Neural cell (in vitro differentiated cells): ENCODE measurements around the gene ASPSCR1. TPM values are rescaled to one million over a fixed set of nuclear protein-coding genes. Genes with fewer than 3 reads are reported as not detected.

ENCODE experiments used
- H2AFZ ChIP-seq: fragments of 200-600, 300-800 bp; sonication (generic), shearing (Covaris generic); 2 replicates; pipeline ENCODE4 v1.6.0; 2014; ENCODE audit warnings: low read depth, mild to moderate bottlenecking, antibody characterized with exemption, low read length, moderate library complexity
- H3F3A ChIP-seq: fragments of 200-600 bp; shearing (Covaris generic); 2 replicates; pipeline ENCODE4 v1.6.1; 2016; ENCODE audit warnings: mild to moderate bottlenecking, moderate library complexity, mixed read lengths, antibody characterized with exemption, low read length; ENCODE audit not compliant: insufficient read depth, poor library complexity, severe bottlenecking
- H3K27ac ChIP-seq: fragments of 200-600, 300-800 bp; sonication (generic), shearing (Covaris generic); 2 replicates; pipeline ENCODE4 v1.5.1; 2014; ENCODE audit warnings: mild to moderate bottlenecking, low read length, moderate library complexity
- H3K27me3 ChIP-seq: fragments of 300-800, 200-600 bp; sonication (generic), shearing (Covaris generic); 2 replicates; pipeline ENCODE4 v1.6.0; 2014; ENCODE audit warnings: mild to moderate bottlenecking, low read depth, low read length, moderate library complexity; ENCODE audit not compliant: insufficient read depth
- H3K36me3 ChIP-seq: fragments of 300-800, 200-600 bp; sonication (generic), shearing (Covaris generic); 2 replicates; pipeline ENCODE4 v1.5.1; 2014; ENCODE audit warnings: mild to moderate bottlenecking, antibody characterized with exemption, low read length, moderate library complexity; ENCODE audit not compliant: insufficient read depth
- H3K4me2 ChIP-seq: fragments of 300-800, 200-600 bp; sonication (generic), shearing (Covaris generic); 2 replicates; pipeline ENCODE4 v1.6.0; 2014; ENCODE audit warnings: mild to moderate bottlenecking, low read length
- H3K4me3 ChIP-seq: fragments of 300-800, 200-600 bp; sonication (generic), shearing (Covaris generic); 2 replicates; pipeline ENCODE4 v1.5.1; 2014; ENCODE audit warnings: mild to moderate bottlenecking, low read length, moderate library complexity
- H3K79me2 ChIP-seq: fragments of 200-600 bp; shearing (Covaris generic); replicated peaks from 2 replicates; pipeline ENCODE4 v1.6.0; 2014; ENCODE audit warnings: mild to moderate bottlenecking, low read length, moderate library complexity; ENCODE audit not compliant: insufficient read depth
- H3K9ac ChIP-seq: fragments of 300-800, 200-600 bp; sonication (generic), shearing (Covaris generic); 2 replicates; pipeline ENCODE4 v1.6.1; 2016; ENCODE audit warnings: mild to moderate bottlenecking, low read length, mixed read lengths
- H3K9me2 ChIP-seq: fragments of 200-600 bp; shearing (Covaris generic); 2 replicates; pipeline ENCODE4 v1.6.1; 2016; ENCODE audit warnings: mild to moderate bottlenecking, low read length, mixed read lengths; ENCODE audit not compliant: insufficient read depth
- H3K9me3 ChIP-seq: fragments of 200-600, 300-800 bp; sonication (generic), shearing (Covaris generic); 2 replicates; pipeline ENCODE4 v1.6.1; 2016; ENCODE audit warnings: mild to moderate bottlenecking, mixed run types, low read length, moderate library complexity, mixed read lengths
- H4K20me1 ChIP-seq: fragments of 200-600 bp; shearing (Covaris generic); 2 replicates; pipeline ENCODE4 v1.6.1; 2016; ENCODE audit warnings: mild to moderate bottlenecking, mixed run types; ENCODE audit not compliant: insufficient read depth
- CTCF ChIP-seq: fragments of 450-650 bp; IDR thresholded peaks from 2 replicates; pipeline ENCODE4 v1.5.1; 2014; ENCODE audit warnings: antibody characterized with exemption, mild to moderate bottlenecking, moderate library complexity; ENCODE audit not compliant: poor library complexity, severe bottlenecking
- EP300 ChIP-seq: fragments of 450-650 bp; conservative IDR thresholded peaks from 2 replicates; pipeline ENCODE4 v1.6.1; 2014; ENCODE audit warnings: antibody characterized with exemption, mild to moderate bottlenecking, moderate library complexity; ENCODE audit not compliant: poor library complexity, severe bottlenecking
- EZH2 ChIP-seq: fragments of 200-600, 300-800 bp; shearing (Covaris generic), sonication (generic); IDR thresholded peaks from 2 replicates; pipeline ENCODE4 v1.6.1; 2014; ENCODE audit warnings: antibody characterized with exemption, low read length, borderline replicate concordance, mild to moderate bottlenecking; ENCODE audit not compliant: insufficient read depth, poor library complexity, severe bottlenecking
- MXI1 ChIP-seq: fragments of 450-650 bp; conservative IDR thresholded peaks from 2 replicates; pipeline ENCODE4 v1.6.1; 2014; ENCODE audit warnings: antibody characterized with exemption, mild to moderate bottlenecking; ENCODE audit not compliant: poor library complexity, severe bottlenecking
- POLR2AphosphoS5 ChIP-seq: IDR thresholded peaks from 2 replicates; pipeline ENCODE4 v1.6.1; 2012
- RAD21 ChIP-seq: fragments of 450-650 bp; conservative IDR thresholded peaks from 2 replicates; pipeline ENCODE4 v1.6.1; 2014; ENCODE audit warnings: antibody characterized with exemption, mild to moderate bottlenecking, moderate library complexity
- SMC3 ChIP-seq: fragments of 450-650 bp; conservative IDR thresholded peaks from 2 replicates; pipeline ENCODE4 v1.6.1; 2014; ENCODE audit warnings: antibody characterized with exemption, mild to moderate bottlenecking, moderate library complexity; ENCODE audit not compliant: poor library complexity
- TAF1 ChIP-seq: IDR thresholded peaks from 2 replicates; pipeline ENCODE4 v1.6.1; 2012; ENCODE audit warnings: low read depth
- polyA plus RNA-seq: library from polyadenylated mRNA; depleted of rRNA; stranded (reverse); fragments of >200 nt; gene quantifications from 2 replicates; pipeline ENCODE4 v1.2.3, GENCODE V29; 2014
- TF ChIP-seq, protein P1 (sequence below): IDR thresholded peaks from 2 replicates; pipeline ENCODE4 v1.6.1; 2012; ENCODE audit warnings: borderline replicate concordance

The ASPSCR1 gene
- polyA plus RNA-seq, 1 donor from 2014 or later = 28.0 TPM

GRCh38 chr17:82022310-82022980 is 45.0 kb downstream of the ASPSCR1 start, which contains the start of gene CENPX:
Gene CENPX (minus strand): TSS chr17:82022878. CDS start chr17:82022861, 17 bp downstream.
- peak within 1 kb of the TSS; percentile 77 for H3K9ac ChIP-seq
- peak within 1 kb of the TSS; percentile 52 for H3K27ac ChIP-seq
- peak within 1 kb of the TSS; percentile 28 for H2AFZ ChIP-seq
- H3K36me3 ChIP-seq = no peaks in the 10 kb centered on the region
- no peaks in the 10 kb centered on the region for H3K27me3 ChIP-seq
- peak within 1 kb of the TSS; percentile 84 for H3K4me2 ChIP-seq
- H3K9me3 ChIP-seq = no peaks in the 10 kb centered on the region
- no peaks in the 10 kb centered on the region for H4K20me1 ChIP-seq
- H3K4me3 ChIP-seq = peak within 1 kb of the TSS; percentile 96
- TF ChIP-seq RAD21 (peak; percentile 33), TAF1 (peak; percentile 25), CTCF (no peak), MXI1 (peak; percentile 95), EZH2 (no peak), SMC3 (no peak), POLR2AphosphoS5 (peak; percentile 85), EP300 (no peak)
- TF ChIP-seq, protein P1, sequence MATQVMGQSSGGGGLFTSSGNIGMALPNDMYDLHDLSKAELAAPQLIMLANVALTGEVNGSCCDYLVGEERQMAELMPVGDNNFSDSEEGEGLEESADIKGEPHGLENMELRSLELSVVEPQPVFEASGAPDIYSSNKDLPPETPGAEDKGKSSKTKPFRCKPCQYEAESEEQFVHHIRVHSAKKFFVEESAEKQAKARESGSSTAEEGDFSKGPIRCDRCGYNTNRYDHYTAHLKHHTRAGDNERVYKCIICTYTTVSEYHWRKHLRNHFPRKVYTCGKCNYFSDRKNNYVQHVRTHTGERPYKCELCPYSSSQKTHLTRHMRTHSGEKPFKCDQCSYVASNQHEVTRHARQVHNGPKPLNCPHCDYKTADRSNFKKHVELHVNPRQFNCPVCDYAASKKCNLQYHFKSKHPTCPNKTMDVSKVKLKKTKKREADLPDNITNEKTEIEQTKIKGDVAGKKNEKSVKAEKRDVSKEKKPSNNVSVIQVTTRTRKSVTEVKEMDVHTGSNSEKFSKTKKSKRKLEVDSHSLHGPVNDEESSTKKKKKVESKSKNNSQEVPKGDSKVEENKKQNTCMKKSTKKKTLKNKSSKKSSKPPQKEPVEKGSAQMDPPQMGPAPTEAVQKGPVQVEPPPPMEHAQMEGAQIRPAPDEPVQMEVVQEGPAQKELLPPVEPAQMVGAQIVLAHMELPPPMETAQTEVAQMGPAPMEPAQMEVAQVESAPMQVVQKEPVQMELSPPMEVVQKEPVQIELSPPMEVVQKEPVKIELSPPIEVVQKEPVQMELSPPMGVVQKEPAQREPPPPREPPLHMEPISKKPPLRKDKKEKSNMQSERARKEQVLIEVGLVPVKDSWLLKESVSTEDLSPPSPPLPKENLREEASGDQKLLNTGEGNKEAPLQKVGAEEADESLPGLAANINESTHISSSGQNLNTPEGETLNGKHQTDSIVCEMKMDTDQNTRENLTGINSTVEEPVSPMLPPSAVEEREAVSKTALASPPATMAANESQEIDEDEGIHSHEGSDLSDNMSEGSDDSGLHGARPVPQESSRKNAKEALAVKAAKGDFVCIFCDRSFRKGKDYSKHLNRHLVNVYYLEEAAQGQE = no peak
- H3F3A ChIP-seq = no peaks in the 10 kb centered on the region
- H3K79me2 ChIP-seq = peaks cover 11% of the 10 kb centered on the region
- H3K9me2 ChIP-seq = no peaks in the 10 kb centered on the region

GRCh38 chr17:82022981-82023446 is 45.6 kb downstream of the ASPSCR1 start, which contains the start of gene LRRC45:
Gene LRRC45 (plus strand): TSS chr17:82023305. CDS start chr17:82023644, 339 bp downstream.
- H3K36me3 ChIP-seq = no peaks in the 10 kb centered on the region
- TF ChIP-seq CTCF (no peak), POLR2AphosphoS5 (peak; percentile 48)
- H3K9me2 ChIP-seq = no peaks in the 10 kb centered on the region

More at GRCh38 chr17:82022981-82023446, 45.6 kb downstream of the ASPSCR1 start, which contains the start of gene LRRC45:
- Histone ChIP-seq H3K27me3 (no peaks in the 10 kb centered on the region), H3K4me3 (peak within 1 kb of the TSS; percentile 96), H4K20me1 (no peaks in the 10 kb centered on the region), H2AFZ (peak within 1 kb of the TSS; percentile 28), H3K27ac (peak within 1 kb of the TSS; percentile 52), H3K79me2 (peaks cover 11% of the 10 kb centered on the region), H3F3A (no peaks in the 10 kb centered on the region), H3K4me2 (peak within 1 kb of the TSS; percentile 84), H3K9me3 (no peaks in the 10 kb centered on the region), H3K9ac (peak within 1 kb of the TSS; percentile 77)
